ENCODE measurements around the gene MYO10.

GRCh38 chr5:16918891-16919671 is 17.0 kb downstream of the MYO10 start:
- TF ChIP-seq EZH2 (IDR thresholded peaks at IDR 0.05; ENCODE audit: insufficient read depth, low read length): no peak
- no peak for TF ChIP-seq CTCF (IDR thresholded peaks at IDR 0.05; ENCODE audit: insufficient read depth, low read depth, low read length)
